ENCODE results near the gene MSLN. TPM values are rescaled to one million over a fixed set of nuclear protein-coding genes. Genes with fewer than 3 reads are reported as not detected.

MSLN gene
- total RNA-seq, 2 donors from 2014 or later = 0.74 to 7.3 TPM

DNA sequence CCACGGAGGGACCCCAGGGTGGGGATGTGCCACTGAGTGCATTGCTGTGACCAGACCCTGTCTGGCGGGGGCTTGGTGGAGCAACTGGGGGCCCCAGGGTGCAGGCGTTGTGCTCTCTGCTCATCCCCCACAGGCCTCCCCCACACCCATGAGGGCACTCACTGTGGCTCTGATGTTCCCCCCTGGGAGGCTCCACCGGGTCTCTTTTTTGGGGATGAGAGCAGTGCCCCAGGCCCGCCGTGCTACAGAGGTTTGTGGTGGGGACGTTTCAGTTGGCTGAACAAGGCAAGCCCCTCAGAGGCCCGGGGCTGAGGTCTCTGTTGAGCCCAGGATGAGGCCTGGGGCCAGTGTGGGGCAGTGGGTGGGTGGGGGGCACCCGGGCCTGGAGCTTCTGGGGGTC, 36.8 kb upstream of the MSLN start:
- H3K27ac ChIP-seq = no peak overlapping the region
- DNase-seq (ENCODE audit: low spot score) = no peak
- peaks cover 32% of the 10 kb centered on the region for H3K4me1 ChIP-seq (replicated peaks)
- intact Hi-C loops (cut with DNase I) = no loop called here
- H3K9me3 ChIP-seq = no peaks in the 10 kb centered on the region
- 83% methylated on average over 9 of the region's 9 CpGs for WGBS
- H3K4me3 ChIP-seq = no peak overlapping the region
- H3K27me3 ChIP-seq (replicated peaks; ENCODE audit: insufficient read depth) = no peaks in the 10 kb centered on the region
- H3K36me3 ChIP-seq = no peaks in the 10 kb centered on the region
- TF ChIP-seq, protein P1, sequence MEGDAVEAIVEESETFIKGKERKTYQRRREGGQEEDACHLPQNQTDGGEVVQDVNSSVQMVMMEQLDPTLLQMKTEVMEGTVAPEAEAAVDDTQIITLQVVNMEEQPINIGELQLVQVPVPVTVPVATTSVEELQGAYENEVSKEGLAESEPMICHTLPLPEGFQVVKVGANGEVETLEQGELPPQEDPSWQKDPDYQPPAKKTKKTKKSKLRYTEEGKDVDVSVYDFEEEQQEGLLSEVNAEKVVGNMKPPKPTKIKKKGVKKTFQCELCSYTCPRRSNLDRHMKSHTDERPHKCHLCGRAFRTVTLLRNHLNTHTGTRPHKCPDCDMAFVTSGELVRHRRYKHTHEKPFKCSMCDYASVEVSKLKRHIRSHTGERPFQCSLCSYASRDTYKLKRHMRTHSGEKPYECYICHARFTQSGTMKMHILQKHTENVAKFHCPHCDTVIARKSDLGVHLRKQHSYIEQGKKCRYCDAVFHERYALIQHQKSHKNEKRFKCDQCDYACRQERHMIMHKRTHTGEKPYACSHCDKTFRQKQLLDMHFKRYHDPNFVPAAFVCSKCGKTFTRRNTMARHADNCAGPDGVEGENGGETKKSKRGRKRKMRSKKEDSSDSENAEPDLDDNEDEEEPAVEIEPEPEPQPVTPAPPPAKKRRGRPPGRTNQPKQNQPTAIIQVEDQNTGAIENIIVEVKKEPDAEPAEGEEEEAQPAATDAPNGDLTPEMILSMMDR (IDR thresholded peaks at IDR 0.05) = no peak
- TF ChIP-seq POLR2A (IDR thresholded peaks at IDR 0.05) = no peak

DNA sequence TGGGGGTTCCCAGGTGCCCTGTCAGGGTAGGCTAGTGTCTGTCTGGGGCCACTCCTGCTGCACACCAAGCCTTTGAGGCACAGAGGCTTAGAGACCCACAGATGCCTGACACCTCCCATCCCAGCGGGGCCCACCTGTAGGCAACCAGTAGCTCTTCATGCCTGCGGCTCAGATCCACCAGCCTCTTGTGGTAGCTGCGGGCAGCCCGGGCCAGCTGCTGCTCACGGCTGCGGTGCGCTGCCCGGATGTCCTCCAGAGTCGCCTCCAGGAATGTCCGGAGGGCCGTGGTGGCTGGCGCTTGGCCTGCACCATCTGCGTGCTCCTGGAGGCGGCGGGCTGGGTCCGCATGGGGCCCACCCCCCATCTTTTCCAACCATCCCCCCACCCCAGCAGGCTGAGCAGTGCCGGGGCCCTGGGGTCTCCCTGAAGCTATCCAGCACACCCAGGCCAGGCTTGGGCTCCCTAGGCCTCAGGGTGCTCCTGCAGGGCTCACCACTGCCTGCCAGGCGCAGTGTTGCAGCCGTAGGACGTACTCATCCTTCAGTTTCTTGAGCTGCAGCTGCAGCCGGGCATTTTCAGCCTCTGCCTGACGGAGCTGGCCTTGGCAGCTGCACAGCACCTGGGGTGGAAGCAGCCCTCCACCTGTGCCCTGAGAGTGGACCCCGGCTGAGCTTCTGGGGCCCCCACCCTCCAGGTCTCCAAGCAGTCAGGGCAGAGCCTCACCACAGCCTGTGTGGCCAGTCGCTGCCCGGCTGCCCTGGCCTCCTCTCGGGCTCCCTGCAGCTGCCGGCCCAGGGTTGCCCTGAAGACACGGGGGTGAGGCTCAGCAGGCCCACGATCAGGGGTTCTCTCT, 36.1 kb upstream of the MSLN start:
- intact Hi-C loops (cut with DNase I) = no loop called here
- no peaks in the 10 kb centered on the region for H3K36me3 ChIP-seq
- WGBS = 82% methylated on average over 24 of the region's 29 CpGs
- peaks cover 33% of the 10 kb centered on the region for H3K4me1 ChIP-seq (replicated peaks)
- no peak overlapping the region for H3K27ac ChIP-seq
- TF ChIP-seq POLR2A (IDR thresholded peaks at IDR 0.05) (no peak), POLR2AphosphoS5 (IDR thresholded peaks at IDR 0.05) (no peak)
- TF ChIP-seq, protein P1 (IDR thresholded peaks at IDR 0.05) = no peak
- H3K27me3 ChIP-seq (replicated peaks; ENCODE audit: insufficient read depth) = no peaks in the 10 kb centered on the region
- DNase-seq (ENCODE audit: low spot score) = no peak
- no peaks in the 10 kb centered on the region for H3K9me3 ChIP-seq
- H3K4me3 ChIP-seq = no peak overlapping the region

DNA sequence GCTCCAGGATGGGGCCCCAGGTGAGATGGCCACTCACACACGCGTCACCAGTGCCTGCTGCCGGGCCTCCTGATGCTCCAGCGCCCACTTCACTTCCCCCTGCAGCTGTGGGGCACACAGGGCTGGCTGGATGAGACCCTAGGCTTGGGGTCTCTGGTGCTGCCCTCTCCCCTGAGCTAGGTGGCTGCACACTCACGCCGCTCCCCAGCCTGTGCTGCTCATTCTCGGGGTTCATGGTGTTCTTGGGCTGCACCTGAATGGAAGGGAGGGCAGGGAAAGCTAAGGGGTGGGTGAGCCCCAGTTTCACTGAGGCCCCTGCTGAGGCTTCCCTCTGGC, 35.5 kb upstream of the MSLN start:
- Histone ChIP-seq H3K4me1 (replicated peaks) (peaks cover 30% of the 10 kb centered on the region), H3K27me3 (replicated peaks; ENCODE audit: insufficient read depth) (no peaks in the 10 kb centered on the region)
- no CpG with 5 or more reads among the region's 7 CpGs for WGBS

DNA sequence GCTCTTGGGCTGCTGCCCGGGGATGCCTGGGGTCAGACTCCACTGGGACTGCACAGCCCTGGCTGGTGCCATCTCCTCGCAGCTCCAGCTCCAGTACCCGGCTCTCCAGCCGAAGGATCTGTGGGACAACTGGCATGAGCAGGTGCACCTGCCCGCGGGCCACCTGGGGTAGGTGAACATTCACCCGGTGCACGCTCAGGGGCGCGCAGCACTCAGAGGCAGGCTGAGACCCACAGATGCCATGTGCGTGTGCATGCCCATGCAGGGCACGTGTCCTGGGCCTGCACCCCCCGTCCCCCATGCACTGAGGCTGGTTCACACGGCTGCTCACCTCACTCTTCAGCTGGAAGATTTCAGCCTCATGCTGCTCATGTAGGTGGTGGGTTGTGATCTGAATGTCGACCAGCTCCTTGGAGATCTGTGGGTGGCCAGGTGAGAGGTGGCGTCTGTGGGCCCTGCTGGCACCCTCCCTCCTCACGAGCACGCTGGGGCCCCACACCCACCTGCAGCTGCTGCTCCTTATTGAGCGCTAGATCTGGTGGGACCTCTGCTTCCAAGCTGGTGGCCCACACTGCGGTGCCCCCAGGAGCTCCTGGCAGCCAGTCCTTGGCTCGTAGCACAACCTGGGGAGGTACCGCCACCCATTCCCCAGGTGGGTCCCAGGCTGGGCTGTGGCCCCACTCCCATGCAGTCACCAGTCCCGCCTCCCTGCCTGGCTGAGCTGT, 34.9 kb upstream of the MSLN start:
- Histone ChIP-seq H3K27ac (no peak overlapping the region), H3K4me3 (no peak overlapping the region), H3K27me3 (replicated peaks; ENCODE audit: insufficient read depth) (no peaks in the 10 kb centered on the region), H3K36me3 (no peaks in the 10 kb centered on the region), H3K4me1 (replicated peaks) (peaks cover 24% of the 10 kb centered on the region), H3K9me3 (no peaks in the 10 kb centered on the region)
- DNase-seq (ENCODE audit: low spot score) = no peak
- TF ChIP-seq, protein P1 (IDR thresholded peaks at IDR 0.05) = no peak
- TF ChIP-seq POLR2AphosphoS5 (IDR thresholded peaks at IDR 0.05) (no peak), POLR2A (IDR thresholded peaks at IDR 0.05) (no peak)
- WGBS = 62% methylated on average over 16 of the region's 23 CpGs
- intact Hi-C loops (cut with DNase I) = no loop called here

More for the DNA sequence above, 35.5 kb upstream of the MSLN start:
- Histone ChIP-seq H3K27ac (no peak overlapping the region), H3K9me3 (no peaks in the 10 kb centered on the region), H3K4me3 (no peak overlapping the region), H3K36me3 (no peaks in the 10 kb centered on the region)
- DNase-seq (ENCODE audit: low spot score) = no peak
- intact Hi-C loops (cut with DNase I) = no loop called here
- TF ChIP-seq, protein P1 (IDR thresholded peaks at IDR 0.05) = no peak
- TF ChIP-seq POLR2AphosphoS5 (IDR thresholded peaks at IDR 0.05) = no peak
- no peak for TF ChIP-seq POLR2A (IDR thresholded peaks at IDR 0.05)

DNA sequence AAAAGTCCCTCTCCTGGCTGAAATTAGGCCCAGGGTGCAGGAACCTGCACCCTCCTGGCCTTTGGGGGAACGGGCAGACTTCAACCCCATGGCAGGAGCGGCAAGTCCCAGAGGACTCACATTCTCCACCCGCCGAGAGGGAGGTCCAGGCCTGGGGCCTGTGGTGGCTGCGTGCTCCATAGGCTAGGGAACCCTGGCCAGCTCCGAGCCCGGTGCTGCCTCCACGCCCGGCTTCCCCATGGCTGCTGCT, 34.4 kb upstream of the MSLN start:
- H3K9me3 ChIP-seq = no peaks in the 10 kb centered on the region
- H3K27ac ChIP-seq = no peak overlapping the region
- DNase-seq (ENCODE audit: low spot score) = no peak
- intact Hi-C loops (cut with DNase I) = no loop called here
- peaks cover 24% of the 10 kb centered on the region for H3K4me1 ChIP-seq (replicated peaks)
- no peak overlapping the region for H3K4me3 ChIP-seq
- TF ChIP-seq POLR2AphosphoS5 (IDR thresholded peaks at IDR 0.05) (no peak), POLR2A (IDR thresholded peaks at IDR 0.05) (no peak)
- TF ChIP-seq, protein P1 (IDR thresholded peaks at IDR 0.05) = no peak
- 23% methylated on average over 8 of the region's 9 CpGs for WGBS
- H3K27me3 ChIP-seq (replicated peaks; ENCODE audit: insufficient read depth) = no peaks in the 10 kb centered on the region
- H3K36me3 ChIP-seq = no peaks in the 10 kb centered on the region
